GM19238 (cell line): Measurements from ENCODE around the gene MATCAP1.

ENCODE experiments used
- DNase-seq: peaks from one replicate; pipeline ENCODE4 v3.0.0; 2011; ENCODE audit warnings: low spot score; ENCODE audit not compliant: insufficient read length

MATCAP1 gene

DNA sequence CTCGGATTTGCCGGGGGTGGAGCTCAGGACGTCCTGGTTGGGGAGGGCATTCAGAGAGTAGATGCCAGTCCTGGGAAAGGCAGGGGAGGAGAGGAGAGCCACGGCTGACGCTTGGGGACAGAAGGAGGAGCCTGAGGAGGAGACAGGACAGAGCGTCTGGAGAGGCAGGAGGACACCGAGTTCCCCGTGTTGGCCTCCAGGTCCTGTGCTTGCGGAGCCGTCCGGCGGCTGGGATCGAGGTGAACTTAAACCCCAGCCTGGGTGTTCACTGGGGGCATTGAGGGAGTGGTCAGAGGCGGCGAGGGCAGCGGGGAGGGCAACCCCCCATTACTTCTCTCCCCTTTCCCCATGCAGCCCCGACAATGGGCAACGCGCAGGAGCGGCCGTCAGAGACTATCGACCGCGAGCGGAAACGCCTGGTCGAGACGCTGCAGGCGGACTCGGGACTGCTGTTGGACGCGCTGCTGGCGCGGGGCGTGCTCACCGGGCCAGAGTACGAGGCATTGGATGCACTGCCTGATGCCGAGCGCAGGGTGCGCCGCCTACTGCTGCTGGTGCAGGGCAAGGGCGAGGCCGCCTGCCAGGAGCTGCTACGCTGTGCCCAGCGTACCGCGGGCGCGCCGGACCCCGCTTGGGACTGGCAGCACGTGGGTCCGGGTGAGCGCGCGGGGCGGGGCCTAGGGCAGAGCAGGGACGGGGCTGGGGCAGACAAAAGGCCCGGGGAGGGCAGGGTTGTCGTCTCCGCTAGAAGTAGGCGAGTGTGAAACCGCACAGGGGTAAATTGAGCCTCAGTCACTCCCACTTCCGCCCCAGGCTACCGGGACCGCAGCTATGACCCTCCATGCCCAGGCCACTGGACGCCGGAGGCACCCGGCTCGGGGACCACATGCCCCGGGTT is 9.7 kb downstream of the MATCAP1 start:
- peak; percentile 76 for DNase-seq

DNA sequence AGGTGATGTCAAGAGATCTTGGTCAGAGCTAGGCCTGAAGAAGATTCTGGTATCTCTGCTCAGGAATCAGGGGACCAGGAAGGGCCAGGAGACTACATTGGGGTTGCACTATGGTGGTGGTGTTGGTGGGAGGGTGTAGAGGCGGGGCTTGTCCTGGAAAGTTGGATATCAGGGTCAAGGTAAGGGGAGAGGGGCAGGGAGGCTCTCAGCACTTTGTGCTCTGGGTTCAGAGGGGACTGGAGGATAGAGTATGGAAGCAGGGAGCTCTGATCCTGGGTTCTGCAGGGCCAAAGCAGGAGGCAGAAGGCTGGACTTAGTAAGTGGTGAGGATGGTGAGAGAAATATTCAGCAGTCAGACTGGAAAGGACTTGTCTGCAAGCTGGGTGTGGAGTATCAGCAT is 10.4 kb downstream of the MATCAP1 start:
- no peak for DNase-seq

- DNase-seq, result no peak
These were observed 12.7 kb downstream of the MATCAP1 start for GRCh38 chr16:67170949-67171649.

DNA sequence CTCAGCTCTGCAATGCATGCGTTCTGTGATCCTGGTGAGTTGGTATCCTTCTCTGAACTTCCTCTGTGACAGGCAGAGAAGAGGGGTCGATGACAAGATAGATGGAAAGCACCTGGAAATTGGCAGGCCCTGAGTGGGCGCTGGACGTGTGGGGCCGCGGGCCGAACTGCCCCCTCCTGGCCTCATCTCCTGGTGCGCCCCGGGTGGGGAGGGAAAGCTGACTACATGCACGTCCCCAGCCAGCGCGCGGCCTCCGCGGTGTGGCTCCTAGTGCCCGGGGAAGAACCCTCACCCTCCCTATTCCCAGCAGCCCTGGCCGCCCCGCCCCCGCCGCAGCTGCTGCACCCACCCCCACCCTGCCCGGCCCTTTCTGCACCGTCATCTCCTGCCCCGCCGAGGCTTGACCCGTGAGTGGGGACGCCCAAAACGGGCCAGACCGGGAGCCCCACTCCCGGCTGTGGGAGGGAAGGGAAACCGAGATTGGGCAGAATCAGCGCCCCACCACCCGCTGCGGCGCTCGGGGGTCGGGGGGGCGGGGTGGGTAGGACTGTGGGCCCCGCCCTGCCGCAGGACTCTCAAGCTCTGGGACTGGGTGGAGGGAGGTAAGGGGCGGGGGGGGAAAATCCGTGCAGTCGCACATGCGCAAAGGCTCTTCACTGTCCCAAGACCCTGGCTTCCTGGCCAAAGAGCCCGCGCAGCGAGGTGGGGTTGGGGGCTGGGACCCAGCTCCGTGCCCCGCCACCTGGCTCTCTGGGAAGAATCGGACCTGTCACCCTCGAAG is 13.4 kb downstream of the MATCAP1 start, which contains the start of gene NOL3:
Gene NOL3, plus strand, starts transcription at position 371 of the 781 bp plus-strand sequence.
- peak; percentile 66 for DNase-seq

DNA sequence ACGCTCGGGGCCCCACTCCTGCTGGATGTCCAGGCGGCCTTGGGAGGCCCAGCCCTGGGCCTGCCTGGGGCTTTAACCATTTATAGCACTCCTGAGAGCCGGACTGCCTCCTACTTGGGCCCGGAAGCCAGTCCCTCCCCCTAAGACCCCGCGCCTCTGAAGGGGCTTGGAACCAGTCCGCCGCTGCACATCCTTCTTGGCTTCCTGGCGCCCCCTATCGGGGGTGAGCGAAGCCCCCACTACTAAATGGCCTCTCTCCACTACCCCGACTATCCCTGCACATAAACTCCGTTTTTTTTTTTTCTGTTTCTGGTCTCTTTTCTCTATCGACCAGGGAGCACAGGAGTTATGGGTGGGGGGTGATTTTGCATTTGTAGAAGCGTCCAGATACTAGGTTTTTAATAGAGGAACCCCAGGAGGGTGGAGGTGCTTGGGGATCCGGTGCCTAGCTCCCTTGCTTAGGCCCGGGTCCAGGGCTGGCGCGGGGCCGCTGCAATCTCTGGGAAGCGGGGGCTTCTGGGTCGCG is 14.1 kb downstream of the MATCAP1 start:
- DNase-seq, result no peak

DNA sequence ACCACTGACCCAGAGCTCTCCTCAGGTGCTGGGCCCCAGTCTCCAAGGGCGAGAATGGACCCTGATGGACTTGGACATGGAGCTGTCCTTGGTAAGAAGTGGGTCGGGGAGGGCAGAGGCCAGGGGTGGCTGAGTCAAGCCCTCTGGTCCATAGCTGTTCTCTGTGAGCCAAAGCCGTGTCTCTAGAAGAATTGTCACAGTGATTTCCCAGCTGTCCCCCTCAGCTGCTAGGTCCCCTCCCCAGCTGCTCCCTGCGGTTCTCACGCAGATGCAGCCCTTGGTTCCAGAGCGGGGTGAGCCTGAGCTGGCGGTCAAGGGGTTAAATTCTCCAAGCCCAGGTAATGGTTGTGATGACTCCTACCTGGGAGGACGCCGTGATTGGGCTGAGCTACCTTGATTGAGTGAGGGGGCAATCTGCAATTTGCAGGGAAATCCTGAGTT is 14.7 kb downstream of the MATCAP1 start:
- DNase-seq, result no peak

DNA sequence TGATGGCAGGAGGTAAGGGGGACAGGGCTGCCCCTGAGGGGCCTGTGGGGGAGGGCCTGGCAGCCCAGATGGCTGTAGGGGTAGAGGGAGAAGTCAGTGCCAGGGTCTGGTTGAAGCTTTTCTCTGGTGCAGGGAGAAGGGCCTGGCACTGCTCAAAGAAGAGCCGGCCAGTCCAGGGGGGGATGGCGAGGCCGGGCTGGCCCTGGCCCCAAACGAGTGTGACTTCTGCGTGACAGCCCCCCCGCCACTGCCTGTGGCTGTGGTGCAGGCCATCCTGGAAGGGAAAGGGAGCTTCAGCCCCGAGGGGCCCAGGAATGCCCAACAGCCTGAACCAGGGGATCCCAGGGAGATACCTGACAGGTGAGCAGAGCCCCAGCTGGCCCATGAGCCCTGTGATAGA is 16.2 kb downstream of the MATCAP1 start:
- no peak for DNase-seq

DNA sequence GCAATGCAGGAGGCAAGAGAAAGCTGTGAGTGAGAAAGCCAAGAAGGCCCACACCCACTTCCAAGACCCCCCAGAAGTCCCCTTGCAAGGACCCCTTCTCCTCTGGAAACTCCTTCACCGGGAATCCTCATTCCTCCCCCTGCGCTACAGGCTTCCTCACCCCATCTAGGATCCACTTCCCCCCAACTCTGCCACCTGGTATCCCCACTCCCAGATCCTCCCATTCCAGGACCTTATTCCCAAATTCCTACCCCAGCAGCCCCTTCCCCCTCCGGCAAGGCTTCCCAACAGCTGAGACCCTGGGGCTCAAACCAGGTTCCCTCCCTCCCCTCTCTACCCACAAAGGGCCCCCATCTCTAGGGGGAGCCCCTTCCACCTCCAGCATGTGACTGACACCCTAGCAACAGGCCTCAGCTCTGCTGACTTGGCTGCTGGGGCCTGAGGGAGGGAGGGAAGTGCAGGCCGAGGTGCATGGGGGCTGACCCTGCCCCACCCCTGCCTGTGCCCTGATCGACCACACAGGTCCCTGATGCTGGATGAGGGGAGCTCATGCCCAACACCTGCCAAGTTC is 17.1 kb downstream of the MATCAP1 start:
- no peak for DNase-seq

DNA sequence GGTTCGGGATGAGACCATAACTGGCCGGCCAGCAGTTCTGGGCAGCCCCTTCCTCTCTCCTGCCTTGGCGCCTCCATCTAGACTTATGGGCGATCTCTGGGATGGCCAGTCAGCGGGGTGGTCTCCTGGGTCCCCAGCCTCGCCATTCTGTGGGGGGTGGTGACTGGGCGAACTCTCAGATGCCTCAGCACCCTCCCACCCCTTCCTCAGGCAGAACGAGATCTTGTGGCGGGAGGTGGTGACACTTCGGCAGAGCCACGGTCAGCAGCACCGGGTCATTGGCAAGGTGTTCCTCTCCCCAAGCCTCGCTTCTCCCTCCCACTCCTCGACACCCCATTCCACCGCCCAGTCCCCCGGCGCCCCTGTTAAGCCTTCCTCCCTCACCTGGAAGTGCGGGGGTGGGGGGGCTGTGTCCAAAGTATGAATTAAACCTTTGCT is 17.6 kb downstream of the MATCAP1 start:
- no peak for DNase-seq

DNA sequence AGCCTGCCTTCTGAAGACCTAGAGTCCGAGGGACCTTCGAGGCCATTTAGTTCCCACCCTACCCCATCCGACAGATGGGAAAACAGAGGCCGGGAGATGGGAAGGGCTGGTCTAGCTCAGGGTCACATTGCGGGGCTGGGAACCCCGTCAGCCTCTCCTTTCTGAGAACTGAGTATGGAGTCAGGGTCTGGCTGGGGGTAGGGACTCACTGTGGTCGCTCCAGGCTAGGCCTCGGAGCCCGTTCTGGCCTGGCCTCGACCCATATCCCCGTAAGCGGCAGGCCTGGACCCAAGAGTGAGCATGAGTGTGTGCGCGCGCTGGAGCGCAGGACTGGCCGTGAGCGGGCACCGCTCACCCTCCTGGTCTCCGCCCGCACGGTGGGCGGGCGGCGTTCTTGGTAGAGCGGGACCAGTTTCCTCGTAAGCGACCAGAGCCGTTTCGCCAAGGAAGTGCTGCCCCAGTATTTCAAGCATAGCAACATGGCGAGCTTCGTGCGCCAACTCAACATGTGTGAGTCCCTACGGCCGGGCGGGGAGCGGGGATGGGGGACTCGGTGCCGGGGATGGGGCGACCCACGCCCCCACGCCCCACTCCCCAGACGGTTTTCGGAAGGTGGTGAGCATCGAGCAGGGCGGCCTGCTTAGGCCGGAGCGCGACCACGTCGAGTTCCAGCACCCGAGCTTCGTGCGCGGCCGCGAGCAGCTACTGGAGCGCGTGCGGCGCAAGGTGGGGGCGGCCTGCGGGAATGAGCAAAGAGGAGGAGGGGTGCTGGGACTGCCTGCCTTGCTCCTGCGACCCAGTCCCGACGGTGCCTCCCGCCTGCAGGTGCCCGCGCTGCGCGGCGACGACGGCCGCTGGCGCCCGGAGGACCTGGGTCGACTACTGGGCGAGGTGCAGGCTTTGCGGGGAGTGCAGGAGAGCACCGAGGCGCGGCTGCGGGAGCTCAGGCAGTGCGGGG is 18.4 kb downstream of the MATCAP1 start:
- no peak for DNase-seq

DNA sequence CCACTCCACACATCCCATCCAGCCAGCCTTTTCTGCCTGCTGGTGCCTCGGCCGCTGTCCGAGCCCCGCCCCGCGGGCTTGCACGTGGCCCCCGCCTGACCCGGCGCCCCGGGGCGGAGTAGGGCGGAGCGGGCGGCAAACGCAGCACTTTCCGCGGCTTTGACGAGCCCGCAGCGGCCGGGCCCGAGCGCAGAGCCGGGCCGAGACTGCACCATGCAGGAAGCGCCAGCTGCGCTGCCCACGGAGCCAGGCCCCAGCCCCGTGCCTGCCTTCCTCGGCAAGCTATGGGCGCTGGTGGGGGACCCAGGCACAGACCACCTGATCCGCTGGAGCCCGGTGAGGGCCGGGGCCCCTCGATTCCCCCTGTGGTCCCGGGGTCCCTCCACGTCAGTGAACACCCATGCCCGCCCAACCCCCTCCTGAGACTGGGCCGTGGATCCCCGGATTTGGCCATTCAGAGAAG is 19.1 kb downstream of the MATCAP1 start, which contains the start of gene HSF4:
Gene HSF4, plus strand, starts transcription at position 147 of the 463 bp plus-strand sequence. Its CDS starts 67 bp downstream, at position 214.
- no peak for DNase-seq

- DNase-seq, result no peak
These were observed 19.7 kb downstream of the MATCAP1 start for GRCh38 chr16:67163999-67164558.

DNA sequence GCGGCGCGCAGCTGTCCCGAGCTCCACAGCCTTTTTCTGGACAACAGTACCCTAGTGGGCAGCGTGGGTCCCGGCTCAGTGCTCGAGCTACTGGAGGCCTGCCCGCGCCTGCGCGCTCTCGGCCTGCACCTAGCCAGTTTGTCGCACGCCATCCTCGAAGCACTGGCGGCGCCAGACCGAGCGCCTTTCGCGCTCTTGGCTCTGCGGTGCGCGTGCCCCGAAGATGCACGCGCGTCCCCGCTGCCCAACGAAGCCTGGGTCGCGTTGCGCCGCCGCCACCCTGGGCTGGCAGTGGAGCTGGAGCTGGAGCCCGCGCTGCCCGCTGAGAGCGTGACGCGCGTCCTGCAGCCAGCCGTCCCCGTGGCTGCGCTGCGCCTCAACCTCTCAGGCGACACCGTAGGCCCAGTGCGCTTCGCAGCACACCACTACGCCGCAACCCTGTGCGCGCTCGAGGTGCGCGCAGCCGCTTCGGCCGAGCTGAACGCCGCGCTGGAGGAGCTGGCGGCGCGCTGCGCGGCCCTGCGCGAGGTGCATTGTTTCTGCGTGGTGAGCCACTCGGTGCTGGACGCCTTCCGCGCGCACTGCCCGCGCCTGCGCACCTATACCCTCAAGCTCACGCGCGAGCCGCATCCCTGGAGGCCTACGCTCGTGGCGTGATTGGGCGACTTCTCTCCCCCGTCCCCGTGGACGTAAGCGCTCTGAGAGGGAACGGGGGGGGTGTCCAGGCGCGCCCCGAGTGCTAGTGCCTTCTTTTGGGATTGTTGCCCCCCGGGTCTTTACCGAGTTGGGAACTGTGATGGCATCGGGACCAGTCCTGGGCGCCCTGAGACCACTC is 20.4 kb downstream of the MATCAP1 start:
- DNase-seq, result no peak

DNA sequence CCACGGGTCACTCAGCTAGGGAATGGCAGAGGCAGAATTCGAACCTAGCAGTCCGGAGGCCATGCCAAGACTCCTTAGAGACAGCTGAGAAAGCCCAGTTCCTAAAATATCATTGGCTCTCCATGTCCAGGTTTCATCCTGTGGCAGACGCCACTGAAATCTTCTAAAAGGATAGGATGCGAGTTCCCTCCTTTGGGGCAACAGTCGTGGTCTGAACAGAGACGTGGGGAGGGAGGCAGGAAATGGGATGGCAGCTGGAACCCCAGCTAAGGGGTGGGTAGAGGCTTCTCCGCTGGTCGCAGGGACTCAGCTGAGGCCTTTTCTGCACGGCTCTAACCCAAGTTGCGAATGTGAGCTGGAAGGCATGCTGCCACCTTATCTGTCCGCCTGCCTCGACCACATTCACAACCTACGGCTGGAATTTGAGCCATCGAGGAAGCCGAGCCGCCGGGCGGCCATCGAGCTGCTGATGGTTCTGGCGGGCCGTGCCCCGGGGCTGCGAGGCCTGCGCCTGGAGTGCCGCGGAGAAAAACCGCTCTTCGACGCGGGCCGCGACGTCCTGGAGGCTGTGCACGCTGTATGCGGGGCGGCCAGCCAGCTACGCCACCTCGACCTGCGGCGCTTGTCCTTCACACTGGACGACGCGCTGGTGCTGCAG is 21.1 kb downstream of the MATCAP1 start:
- no peak for DNase-seq

DNA sequence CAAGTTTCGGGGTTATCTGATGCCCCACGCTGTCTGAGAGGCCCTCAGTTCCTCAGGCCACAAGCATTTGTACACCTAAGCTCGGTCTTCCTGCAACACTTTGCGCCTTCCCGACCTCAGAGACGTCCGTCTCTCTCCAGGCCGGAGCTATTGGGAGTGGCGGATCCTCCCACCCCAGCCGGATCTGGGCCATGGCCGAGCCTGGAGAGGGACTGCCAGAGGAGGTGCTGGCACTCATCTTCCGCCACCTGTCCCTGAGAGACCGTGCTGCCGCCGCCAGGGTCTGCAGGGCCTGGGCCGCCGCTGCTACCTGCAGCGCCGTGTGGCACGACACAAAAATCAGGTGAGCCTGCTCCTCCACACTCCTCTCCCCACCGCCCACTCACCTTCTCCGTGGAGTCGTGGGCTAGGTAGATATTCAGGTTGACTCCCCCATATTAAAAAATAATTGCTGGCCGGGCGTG is 22.1 kb downstream of the MATCAP1 start:
- DNase-seq, result no peak

- DNase-seq, result peak; percentile 78
These were observed 24.8 kb downstream of the MATCAP1 start for GRCh38 chr16:67158637-67159600.
